H54 (cell line): Measurements from ENCODE around the gene NEGR1.
"Not testable (repeated sequence)": the region's sequence is repeated elsewhere in the genome, so short reads cannot be mapped to it uniquely, and the experiment has no call there.

Experiments used
- DNase-seq: peaks from one replicate; pipeline ENCODE4 v3.0.0; 2011; ENCODE audit warnings: low spot score, mixed read lengths; ENCODE audit not compliant: insufficient read length
- FAIRE-seq: peaks from 3 replicates; lab custom pipeline; 2011; peaks lifted over from hg19 to GRCh38; lab: Jason Lieb, UNC
- POLR2A ChIP-seq: IDR thresholded peaks from 2 replicates; pipeline ENCODE4 v1.6.1; 2011; ENCODE audit warnings: low read depth, mild to moderate bottlenecking, low read length

The NEGR1 gene

DNA sequence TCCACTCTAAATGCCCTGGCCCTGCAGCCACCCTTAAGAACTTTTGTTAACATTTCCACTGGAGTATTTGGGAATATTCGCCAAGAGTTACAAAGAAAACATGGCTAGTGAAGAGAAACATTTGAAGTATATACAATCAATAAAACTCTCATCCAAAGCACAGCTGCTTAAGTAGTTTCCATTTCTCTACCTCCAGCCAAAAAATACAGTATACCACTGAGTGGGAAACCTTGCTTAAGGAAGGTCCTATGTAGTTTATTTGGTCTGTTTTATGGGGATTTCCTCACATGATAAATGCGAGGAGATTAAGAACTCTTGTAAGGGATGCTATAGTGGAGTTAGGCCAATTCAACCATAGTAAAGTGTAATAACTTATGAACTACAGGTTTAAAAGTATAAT is 382.5 kb downstream of the NEGR1 start:
- no peak for TF ChIP-seq POLR2A
- FAIRE-seq (no peak), DNase-seq (no peak)

GRCh38 chr1:71888166-71888565 is 394.2 kb downstream of the NEGR1 start:
- FAIRE-seq: not testable (repeated sequence)

GRCh38 chr1:71885171-71885570 is 397.2 kb downstream of the NEGR1 start:
- FAIRE-seq (no peak), DNase-seq (no peak)
- no peak for TF ChIP-seq POLR2A

More at GRCh38 chr1:71888166-71888565, 394.2 kb downstream of the NEGR1 start:
- DNase-seq: not testable (repeated sequence)

- FAIRE-seq: no peak
- no peak for DNase-seq
- TF ChIP-seq POLR2A: no peak
Observed at GRCh38 chr1:71882637-71883036, 399.7 kb downstream of the NEGR1 start.

DNA sequence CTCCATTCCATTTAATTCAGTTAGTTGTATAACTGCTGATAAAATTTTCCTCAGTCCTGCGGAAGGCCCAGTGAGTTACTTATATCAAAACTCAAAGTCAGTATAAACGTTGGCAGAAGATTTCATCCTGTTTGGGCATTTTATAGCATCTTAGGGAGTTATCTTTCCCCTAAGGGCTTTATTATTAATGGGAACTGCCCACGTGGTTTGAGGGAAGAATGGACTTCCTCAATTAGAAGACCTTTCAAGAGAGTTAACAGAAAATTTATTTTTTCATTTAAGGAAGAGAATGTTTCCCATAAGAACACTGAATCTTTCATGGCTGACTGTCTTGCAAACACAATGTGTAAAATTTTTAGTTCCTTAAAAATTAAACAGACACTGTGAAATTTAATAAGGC is 400.1 kb downstream of the NEGR1 start:
- DNase-seq (no peak), FAIRE-seq (no peak)
- no peak for TF ChIP-seq POLR2A

DNA sequence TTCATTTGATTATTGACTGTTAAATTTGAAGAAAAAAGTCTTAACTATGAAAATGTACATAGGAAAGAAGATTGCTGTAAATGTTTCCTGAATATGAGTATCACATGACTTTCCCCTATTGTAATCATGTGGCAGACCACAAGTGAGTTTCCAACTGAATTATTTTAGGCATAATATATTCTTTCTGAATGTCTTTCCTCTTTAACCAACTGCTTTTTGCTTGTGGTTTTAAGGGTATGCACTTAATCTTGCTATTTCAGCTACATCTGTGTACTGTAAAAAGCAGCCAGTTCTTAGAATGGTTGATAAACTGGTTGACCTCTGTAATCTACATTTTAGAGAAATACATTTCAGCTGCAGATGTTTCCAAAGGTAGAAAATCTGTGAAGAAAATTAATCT is 400.7 kb downstream of the NEGR1 start:
- FAIRE-seq (no peak), DNase-seq (no peak)
- no peak for TF ChIP-seq POLR2A

DNA sequence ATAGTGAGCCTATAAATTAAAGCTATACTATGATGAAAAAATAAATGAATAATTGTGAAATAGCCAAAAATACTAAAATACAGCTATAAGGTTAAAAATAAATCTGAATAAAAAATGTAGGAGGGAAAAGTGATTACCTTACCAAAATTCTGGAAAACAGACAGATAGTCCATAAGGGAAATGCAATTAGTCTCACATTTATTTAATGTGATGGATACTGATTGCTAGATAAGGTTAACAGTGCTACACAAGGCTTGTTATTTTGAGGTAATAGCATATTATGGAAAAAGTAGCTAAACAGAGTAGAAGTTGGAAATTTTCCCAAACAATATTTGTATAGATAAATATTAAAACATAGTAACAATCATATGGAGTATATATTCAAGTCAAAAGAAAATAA is 413.0 kb downstream of the NEGR1 start:
- TF ChIP-seq POLR2A: no peak
- DNase-seq: no peak
- no peak for FAIRE-seq

DNA sequence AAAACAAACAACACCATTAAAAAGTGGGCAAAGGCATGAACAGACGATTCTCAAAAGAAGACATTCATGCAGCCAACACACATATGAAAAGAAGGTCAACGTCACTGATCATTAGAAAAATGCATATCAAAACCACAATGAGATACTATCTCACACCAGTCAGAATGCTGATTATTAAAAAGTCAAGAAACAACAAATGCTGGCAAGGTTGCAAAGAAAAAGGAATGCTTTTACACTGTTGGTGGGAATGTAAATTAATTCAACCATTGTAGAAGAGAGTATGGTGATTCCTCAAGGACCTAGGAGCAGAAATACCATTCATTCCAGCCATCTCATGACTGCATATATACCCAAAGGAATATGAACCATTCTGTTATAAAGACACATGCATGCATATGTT is 419.6 kb downstream of the NEGR1 start:
- FAIRE-seq: no peak
- TF ChIP-seq POLR2A: no peak
- no peak for DNase-seq

DNA sequence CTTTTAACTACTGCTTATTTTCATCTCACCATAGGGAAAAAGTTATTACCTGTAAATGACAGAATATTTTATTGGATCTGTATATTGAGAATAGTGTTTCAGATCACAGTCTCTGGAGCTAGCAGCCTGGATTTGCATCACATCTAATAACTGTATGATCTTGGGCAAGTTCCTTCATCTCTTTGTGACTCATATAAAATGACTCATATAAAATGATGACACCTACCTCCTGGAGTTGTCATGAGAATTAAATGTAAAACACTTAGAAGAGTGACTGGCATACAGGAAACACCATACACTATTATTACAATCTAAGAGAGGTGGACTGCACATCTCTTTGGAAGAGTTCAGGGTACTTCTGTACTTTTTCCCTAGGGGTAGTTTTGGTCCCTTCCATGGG is 421.3 kb downstream of the NEGR1 start:
- FAIRE-seq (peak; percentile 85), DNase-seq (no peak)
- no peak for TF ChIP-seq POLR2A

DNA sequence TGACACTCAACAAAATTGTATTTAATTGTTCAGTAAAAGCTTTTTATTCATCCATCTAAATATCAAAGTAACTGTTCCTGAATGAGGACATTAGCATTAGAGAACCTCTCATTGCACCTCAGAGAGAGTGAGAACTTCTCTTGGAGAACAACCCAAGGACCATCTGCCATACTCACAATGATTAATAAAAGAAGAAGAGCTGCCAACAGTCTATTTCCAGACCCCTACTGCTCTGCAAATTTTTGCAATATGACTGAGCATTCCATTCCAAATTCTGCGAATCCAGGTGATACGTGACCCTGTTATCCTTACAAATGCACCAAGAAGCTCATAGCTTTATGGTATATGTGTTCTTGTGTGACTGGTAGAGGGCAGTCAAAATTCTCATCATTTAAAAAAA is 422.5 kb downstream of the NEGR1 start:
- no peak for DNase-seq
- FAIRE-seq: no peak
- TF ChIP-seq POLR2A: no peak

- no peak for DNase-seq
- FAIRE-seq: no peak
- TF ChIP-seq POLR2A: no peak
Observed at GRCh38 chr1:71857862-71858261, 424.5 kb downstream of the NEGR1 start.

DNA sequence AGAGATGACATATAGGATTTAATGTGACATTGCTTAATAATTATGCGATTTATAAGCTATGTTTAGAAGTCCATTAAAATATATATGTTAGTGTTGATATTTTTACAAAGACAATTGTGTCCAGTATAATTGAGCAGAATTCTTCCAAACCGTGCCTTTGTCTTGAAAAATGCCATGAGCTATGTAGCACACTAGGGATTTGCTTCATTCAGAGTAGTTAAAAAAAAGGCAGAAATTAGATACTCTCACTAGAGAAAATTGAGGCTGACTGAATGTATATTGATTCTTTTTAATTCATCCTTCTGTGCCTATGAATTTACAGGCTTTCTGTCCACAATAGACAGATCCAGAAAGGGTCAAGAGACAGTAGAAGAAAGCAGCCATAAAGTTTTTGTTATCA is 429.0 kb downstream of the NEGR1 start:
- FAIRE-seq: no peak

GRCh38 chr1:71850936-71851335 is 431.4 kb downstream of the NEGR1 start:
- no peak for FAIRE-seq
- no peak for DNase-seq
- no peak for TF ChIP-seq POLR2A

More for the DNA sequence above, 429.0 kb downstream of the NEGR1 start:
- no peak for TF ChIP-seq POLR2A
- no peak for DNase-seq

- no peak for TF ChIP-seq POLR2A
- FAIRE-seq (no peak), DNase-seq (no peak)
Observed at GRCh38 chr1:71850515-71850914, 431.8 kb downstream of the NEGR1 start.

- TF ChIP-seq POLR2A: no peak
- no peak for DNase-seq
- FAIRE-seq: no peak
Observed at GRCh38 chr1:71843012-71843411, 439.3 kb downstream of the NEGR1 start.

DNA sequence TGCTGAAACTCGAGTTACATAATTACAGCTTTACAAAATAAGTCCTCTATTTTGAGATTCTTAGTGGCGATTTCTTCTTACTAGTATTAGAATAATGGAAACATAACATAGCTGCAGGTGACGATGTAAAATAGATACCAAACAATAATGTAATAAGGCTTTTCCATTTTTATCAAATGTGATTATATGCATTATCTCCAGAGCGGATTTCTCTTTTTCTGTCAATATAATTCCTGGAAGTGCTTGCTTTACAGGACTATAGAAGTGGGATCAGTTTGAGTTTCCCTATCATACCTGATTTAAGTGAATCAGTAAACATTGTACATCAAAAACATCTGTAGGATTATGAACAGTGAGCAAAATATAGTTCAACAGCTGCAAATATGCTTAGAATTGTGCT is 442.5 kb downstream of the NEGR1 start:
- FAIRE-seq (no peak), DNase-seq (no peak)
- no peak for TF ChIP-seq POLR2A
